Ascending aorta (tissue), 2 donors: ENCODE results near the gene PRDX3. TPM values are rescaled to one million over a fixed set of nuclear protein-coding genes. Genes with fewer than 3 reads are reported as not detected.
A peak's percentile ranks its signal among the peaks of the same experiment; 100 is the strongest.
"Not testable (repeated sequence)": the region's sequence is repeated elsewhere in the genome, so short reads cannot be mapped to it uniquely, and the experiment has no call there.

Source experiments
- DNase-seq, 2 donors: peaks; one replicate each; pipeline ENCODE4 v3.0.0-alpha.2; 2019; ENCODE audit warnings: low spot score in 2 of 2
- H3K27ac ChIP-seq, 2 donors: fragments of 200-600 bp; sonication (generic); one replicate each; pipeline ENCODE4 v1.5.1; 2016 to 2017; ENCODE audit warnings: mild to moderate bottlenecking in 1 of 2
- H3K27me3 ChIP-seq: fragments of 200-600 bp; sonication (generic); one replicate; pipeline ENCODE4 v1.5.1; 2017
- H3K36me3 ChIP-seq, 2 donors: fragments of 200-600 bp; sonication (generic); one replicate each; pipeline ENCODE4 v1.5.1; 2016
- H3K4me1 ChIP-seq, 2 donors: fragments of 200-600 bp; sonication (generic); one replicate each; pipeline ENCODE4 v1.5.1; 2016 to 2017; ENCODE audit warnings: mild to moderate bottlenecking in 1 of 2
- H3K4me3 ChIP-seq, 2 donors: fragments of 200-600 bp; sonication (generic); one replicate each; pipeline ENCODE4 v1.5.1; 2016 to 2017; ENCODE audit warnings: mild to moderate bottlenecking in 1 of 2
- H3K9me3 ChIP-seq, 2 donors: fragments of 200-600 bp; sonication (generic); one replicate each; pipeline ENCODE4 v1.5.1; 2016
- CTCF ChIP-seq, 3 experiments: fragments of 200-600 bp in 2 of 3; fragments of 450-650 bp in 1 of 3; sonication (generic) in 2 of 3; IDR thresholded peaks; one replicate each; pipeline ENCODE4 v1.5.1; 2016 to 2019; ENCODE audit warnings: antibody characterized with exemption in 3 of 3, mild to moderate bottlenecking in 1 of 3, moderate library complexity in 1 of 3
- intact Hi-C: fragments of 100-400 bp; cut with DNase I; formaldehyde crosslinking; loops from one replicate; pipeline ENCODE4 v1.15.1; 2023
- total RNA-seq: library from RNA; depleted of rRNA; stranded (reverse); fragments of >200 nt; gene quantifications from one replicate; pipeline ENCODE4 v1.1.0, GENCODE V29; 2016

The PRDX3 gene
- total RNA-seq, 1 donor from 2014 or later = 34.9 TPM

GRCh38 chr10:119189811-119190282 is 11.2 kb upstream of the PRDX3 start:
- intact Hi-C loops = no loop called here
- H3K27me3 ChIP-seq = no peaks in the 10 kb centered on the region
- H3K27ac ChIP-seq = no peak overlapping the region
- DNase-seq = no peak
- no peaks in the 10 kb centered on the region for H3K9me3 ChIP-seq
- no peaks in the 10 kb centered on the region for H3K36me3 ChIP-seq
- no peaks in the 10 kb centered on the region for H3K4me1 ChIP-seq
- TF ChIP-seq CTCF (IDR thresholded peaks at IDR 0.05) = no peak
- H3K4me3 ChIP-seq = no peak overlapping the region

GRCh38 chr10:119183664-119184412 is 5.2 kb upstream of the PRDX3 start:
- H3K9me3 ChIP-seq = no peaks in the 10 kb centered on the region
- DNase-seq = no peak
- H3K27me3 ChIP-seq = no peaks in the 10 kb centered on the region
- intact Hi-C loops = no loop called here
- no peak overlapping the region for H3K4me3 ChIP-seq
- TF ChIP-seq CTCF (IDR thresholded peaks at IDR 0.05) = no peak
- no peak overlapping the region for H3K27ac ChIP-seq
- H3K4me1 ChIP-seq = no peaks in the 10 kb centered on the region
- H3K36me3 ChIP-seq = no peaks in the 10 kb centered on the region

GRCh38 chr10:119180850-119181400 is 2.3 kb upstream of the PRDX3 start:
- H3K27ac ChIP-seq, DNase-seq, H3K36me3 ChIP-seq, intact Hi-C loops, H3K4me1 ChIP-seq, H3K9me3 ChIP-seq, H3K27me3 ChIP-seq, H3K4me3 ChIP-seq: not testable (repeated sequence)

- Histone ChIP-seq H3K27ac (peak overlapping the region; percentile 72 to 91), H3K36me3 (peaks cover 11 to 13% of the 10 kb centered on the region in 2 donors), H3K9me3 (no peaks in the 10 kb centered on the region), H3K27me3 (no peaks in the 10 kb centered on the region), H3K4me3 (peak overlapping the region; percentile 66 to 81), H3K4me1 (peaks cover 0 to 7% of the 10 kb centered on the region in 2 donors)
- DNase-seq = peak in 1 of 2 donors; percentile 67
- intact Hi-C loops = loop anchor here (2.0 to 10.0 kb wide), 5 partner anchors 364 to 717 kb away; partner anchors contain the start of genes BAG3, RGS10, SEC23IP and TIAL1
- no peak for TF ChIP-seq CTCF (IDR thresholded peaks at IDR 0.05)
Observed at GRCh38 chr10:119177708-119178371, 772 bp downstream of the PRDX3 start.

GRCh38 chr10:119176166-119176565 is 2.4 kb downstream of the PRDX3 start:
- no peak for TF ChIP-seq CTCF (IDR thresholded peaks at IDR 0.05)
- H3K27me3 ChIP-seq = no peaks in the 10 kb centered on the region
- no peak for DNase-seq

More at GRCh38 chr10:119176166-119176565, 2.4 kb downstream of the PRDX3 start:
- Histone ChIP-seq H3K27ac (no peak overlapping the region), H3K4me3 (no peak overlapping the region), H3K36me3 (peaks cover 28 to 30% of the 10 kb centered on the region in 2 donors), H3K4me1 (peaks cover 0 to 7% of the 10 kb centered on the region in 2 donors), H3K9me3 (no peaks in the 10 kb centered on the region)
- intact Hi-C loops = loop anchor here (5.0 to 10.0 kb wide), 4 partner anchors 366 to 719 kb away; partner anchors contain the start of genes BAG3, RGS10, SEC23IP and TIAL1
